ENCODE results near the gene SORBS1. TPM values are rescaled to one million over a fixed set of nuclear protein-coding genes. Genes with fewer than 3 reads are reported as not detected.

SORBS1 gene
- total RNA-seq, 2 experiments from 2014 or later: 0.24 to 0.47 TPM

DNA sequence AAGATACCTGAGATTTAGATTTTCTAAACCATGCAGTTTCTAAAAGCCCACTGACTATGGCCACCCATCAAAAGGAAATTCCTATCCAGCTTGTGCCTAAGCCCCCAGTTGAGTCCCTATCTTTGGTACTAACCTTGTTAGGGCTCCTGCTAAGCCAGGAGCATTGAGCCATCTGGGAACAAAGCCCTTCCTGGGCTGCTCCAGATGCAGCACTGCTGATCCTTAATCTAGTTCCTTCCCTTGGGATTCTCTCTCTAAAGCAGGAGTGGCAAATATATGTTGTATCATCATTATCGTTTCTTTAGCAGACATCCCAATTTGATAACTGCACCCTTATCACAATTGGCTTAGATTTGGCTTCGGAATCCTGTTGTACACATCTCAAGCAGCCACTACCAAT lies 245.7 kb downstream of the SORBS1 start:
- Mint-ChIP-seq H3K27me3 (ENCODE audit: low read depth) (peaks cover 15% of the 10 kb centered on the region), H3K36me3 (ENCODE audit: low read depth) (no peaks in the 10 kb centered on the region), H3K4me3 (no peak overlapping the region), H3K9me3 (ENCODE audit: insufficient read depth) (no peaks in the 10 kb centered on the region), H3K4me1 (ENCODE audit: low read depth) (peaks cover 4% of the 10 kb centered on the region), H3K27ac (no peak overlapping the region)
- DNase-seq: no peak
- ChIA-PET CTCF (no interaction called here), POLR2A (no interaction called here)
- ATAC-seq: no peak

GRCh38 chr10:95314192-95314918 lies 246.8 kb downstream of the SORBS1 start:
- Mint-ChIP-seq H3K36me3 (ENCODE audit: low read depth) (no peaks in the 10 kb centered on the region), H3K27me3 (ENCODE audit: low read depth) (peaks cover 15% of the 10 kb centered on the region), H3K4me3 (no peak overlapping the region), H3K4me1 (ENCODE audit: low read depth) (peaks cover 15% of the 10 kb centered on the region), H3K9me3 (ENCODE audit: insufficient read depth) (no peaks in the 10 kb centered on the region), H3K27ac (no peak overlapping the region)
- ChIA-PET POLR2A (interaction anchor here (0.7 kb wide), 1 partner anchor 19 kb away, joined by 3 read pairs; no protein-coding TSS in a partner anchor), CTCF (no interaction called here)
- ATAC-seq (no peak), DNase-seq (no peak)

DNA sequence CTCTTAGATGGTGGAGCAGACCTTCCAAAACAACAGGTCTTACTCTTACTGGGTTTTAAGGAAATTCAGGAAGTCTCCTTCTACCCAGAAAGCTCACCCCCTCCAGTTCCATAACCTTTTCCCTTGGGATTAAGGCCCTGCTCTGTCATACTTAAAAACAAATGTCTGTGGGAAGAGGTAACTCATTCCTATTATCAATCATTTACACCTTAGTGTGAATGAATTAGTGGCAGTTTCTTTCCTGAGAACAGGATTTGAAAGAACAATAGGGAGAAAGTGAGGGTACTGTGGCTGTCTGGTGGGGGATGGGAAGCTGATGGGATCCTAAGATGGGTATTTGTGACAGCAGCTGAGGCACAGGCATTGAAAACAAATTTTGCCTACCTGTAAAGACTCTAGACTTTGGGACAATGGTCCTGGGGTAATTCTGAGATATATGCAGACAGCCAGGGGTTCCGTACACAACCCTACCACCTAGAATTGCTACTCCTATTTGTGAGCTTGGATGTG lies 248.1 kb downstream of the SORBS1 start:
- H3K27ac Mint-ChIP-seq: no peak overlapping the region
- ChIA-PET CTCF (no interaction called here), POLR2A (no interaction called here)
- peaks cover 25% of the 10 kb centered on the region for H3K4me1 Mint-ChIP-seq (ENCODE audit: low read depth)
- ATAC-seq (no peak), DNase-seq (no peak)
- no peak overlapping the region for H3K4me3 Mint-ChIP-seq
- no peaks in the 10 kb centered on the region for H3K36me3 Mint-ChIP-seq (ENCODE audit: low read depth)
- peaks cover 15% of the 10 kb centered on the region for H3K27me3 Mint-ChIP-seq (ENCODE audit: low read depth)
- no peaks in the 10 kb centered on the region for H3K9me3 Mint-ChIP-seq (ENCODE audit: insufficient read depth)

DNA sequence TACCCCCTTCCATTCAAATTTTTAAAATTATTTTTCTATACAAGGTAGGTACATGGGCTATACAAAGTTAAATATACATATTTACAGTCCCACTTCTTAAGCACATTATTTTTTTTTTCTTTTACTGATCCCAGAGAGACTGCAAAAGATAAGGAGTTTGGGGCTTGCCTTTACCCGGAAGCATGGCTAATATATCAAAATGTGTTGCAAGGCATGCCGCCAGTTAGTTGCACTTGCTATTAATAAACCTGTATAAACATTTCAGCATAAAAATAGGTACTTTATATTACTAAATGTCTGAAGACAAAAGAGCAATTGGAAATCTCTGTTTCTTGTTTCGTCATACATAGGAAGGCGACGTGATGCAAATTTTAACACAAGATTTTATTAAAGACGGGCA lies 248.9 kb downstream of the SORBS1 start:
- no peak for DNase-seq
- H3K27me3 Mint-ChIP-seq (ENCODE audit: low read depth): peaks cover 15% of the 10 kb centered on the region
- no peak for ATAC-seq
- H3K4me1 Mint-ChIP-seq (ENCODE audit: low read depth): peaks cover 25% of the 10 kb centered on the region
- H3K27ac Mint-ChIP-seq: no peak overlapping the region
- H3K9me3 Mint-ChIP-seq (ENCODE audit: insufficient read depth): no peaks in the 10 kb centered on the region
- no peaks in the 10 kb centered on the region for H3K36me3 Mint-ChIP-seq (ENCODE audit: low read depth)
- POLR2A ChIA-PET: no interaction called here
- CTCF ChIA-PET: no interaction called here
- H3K4me3 Mint-ChIP-seq: no peak overlapping the region

- Mint-ChIP-seq H3K9me3 (ENCODE audit: insufficient read depth) (no peaks in the 10 kb centered on the region), H3K4me1 (ENCODE audit: low read depth) (peaks cover 25% of the 10 kb centered on the region), H3K4me3 (no peak overlapping the region), H3K27ac (peak overlapping the region; percentile 12), H3K27me3 (ENCODE audit: low read depth) (peaks cover 17% of the 10 kb centered on the region), H3K36me3 (ENCODE audit: low read depth) (no peaks in the 10 kb centered on the region)
- DNase-seq: no peak
- ChIA-PET POLR2A (no interaction called here), CTCF (no interaction called here)
- ATAC-seq: no peak
These were observed 251.2 kb downstream of the SORBS1 start for GRCh38 chr10:95309958-95310357.

DNA sequence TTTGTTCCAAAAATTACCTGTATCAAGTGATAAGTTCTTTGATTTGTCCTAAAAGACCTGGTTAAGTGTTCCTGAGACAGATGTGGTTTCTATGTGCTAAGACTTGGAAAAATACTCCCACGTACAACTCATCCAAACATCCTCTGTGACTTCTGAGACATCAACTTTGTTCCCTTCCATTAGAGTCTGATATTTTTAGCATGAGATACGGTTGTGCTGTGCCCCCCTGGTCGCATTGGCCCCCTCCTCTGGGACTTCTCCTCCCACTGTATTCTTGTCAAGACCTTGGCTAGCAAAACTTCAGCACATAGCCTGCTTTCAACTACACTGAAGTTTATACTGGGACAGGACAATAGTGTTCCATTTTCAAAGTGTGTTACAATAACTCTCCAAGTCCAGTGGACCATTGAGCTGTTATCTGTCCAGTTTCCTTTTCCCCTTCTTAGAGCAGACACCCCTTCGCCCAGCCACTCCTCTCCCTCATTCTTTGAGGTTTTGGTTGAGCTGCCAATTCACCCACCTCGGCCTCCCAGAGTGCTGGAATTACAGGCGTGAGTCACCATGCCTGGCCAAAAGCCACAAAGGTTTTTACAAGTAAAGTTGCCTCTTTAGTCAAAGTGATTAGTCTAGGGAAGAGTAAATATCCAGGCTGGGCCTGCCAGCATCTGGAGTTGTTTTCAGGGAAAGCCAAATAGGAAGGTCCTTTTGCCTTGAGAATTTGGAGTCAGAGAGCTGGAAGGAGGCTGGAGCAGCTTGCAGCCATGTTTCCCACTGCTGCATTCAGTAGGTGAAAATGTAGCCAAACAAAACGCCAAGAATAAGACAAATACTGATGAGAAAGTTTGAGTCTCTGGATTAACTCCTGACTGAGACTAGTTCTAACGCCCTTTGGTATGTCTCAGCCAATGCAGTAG lies 252.5 kb downstream of the SORBS1 start:
- ChIA-PET POLR2A (no interaction called here), CTCF (no interaction called here)
- Mint-ChIP-seq H3K36me3 (ENCODE audit: low read depth) (no peaks in the 10 kb centered on the region), H3K4me1 (ENCODE audit: low read depth) (peaks cover 25% of the 10 kb centered on the region), H3K4me3 (no peak overlapping the region), H3K27ac (no peak overlapping the region), H3K27me3 (ENCODE audit: low read depth) (peaks cover 12% of the 10 kb centered on the region), H3K9me3 (ENCODE audit: insufficient read depth) (no peaks in the 10 kb centered on the region)
- ATAC-seq: no peak
- DNase-seq: peak; percentile 22

DNA sequence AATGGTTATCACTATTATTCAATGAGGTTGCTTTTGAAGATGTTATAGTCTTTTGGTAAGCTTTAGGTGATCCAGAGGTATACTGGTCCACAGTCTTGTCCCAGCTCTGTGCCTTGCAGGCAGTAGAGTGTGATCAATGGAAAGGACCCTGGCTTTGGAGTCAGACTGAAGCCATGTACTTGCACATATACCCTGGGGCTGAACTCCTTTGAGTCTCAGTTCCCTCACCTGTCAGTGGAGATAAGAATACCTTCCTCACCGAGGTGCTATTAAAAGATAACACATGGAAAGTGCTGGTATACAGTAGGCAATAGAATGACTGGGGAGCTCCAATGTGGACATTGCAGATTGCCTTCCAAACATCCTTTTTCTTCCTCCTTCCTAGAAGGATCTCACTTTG lies 254.3 kb downstream of the SORBS1 start:
- ChIA-PET CTCF (interaction anchor here (1.1 to 1.2 kb wide), 2 partner anchors 21 to 63 kb away, joined by 3 to 4 read pairs; no protein-coding TSS in a partner anchor), POLR2A (no interaction called here)
- peaks cover 25% of the 10 kb centered on the region for H3K4me1 Mint-ChIP-seq (ENCODE audit: low read depth)
- H3K9me3 Mint-ChIP-seq (ENCODE audit: insufficient read depth): no peaks in the 10 kb centered on the region
- ATAC-seq (no peak), DNase-seq (no peak)
- H3K36me3 Mint-ChIP-seq (ENCODE audit: low read depth): no peaks in the 10 kb centered on the region
- peaks cover 7% of the 10 kb centered on the region for H3K27me3 Mint-ChIP-seq (ENCODE audit: low read depth)
- H3K27ac Mint-ChIP-seq: no peak overlapping the region
- no peak overlapping the region for H3K4me3 Mint-ChIP-seq

- no peak for DNase-seq
- ChIA-PET CTCF (interaction anchor here (1.1 to 1.2 kb wide), 2 partner anchors 20 to 62 kb away, joined by 3 to 4 read pairs; no protein-coding TSS in a partner anchor), POLR2A (no interaction called here)
- peaks cover 5% of the 10 kb centered on the region for H3K27me3 Mint-ChIP-seq (ENCODE audit: low read depth)
- H3K4me3 Mint-ChIP-seq: no peak overlapping the region
- ATAC-seq: no peak
- no peaks in the 10 kb centered on the region for H3K36me3 Mint-ChIP-seq (ENCODE audit: low read depth)
- H3K4me1 Mint-ChIP-seq (ENCODE audit: low read depth): peaks cover 25% of the 10 kb centered on the region
- no peak overlapping the region for H3K27ac Mint-ChIP-seq
- H3K9me3 Mint-ChIP-seq (ENCODE audit: insufficient read depth): no peaks in the 10 kb centered on the region
These were observed 254.9 kb downstream of the SORBS1 start for GRCh38 chr10:95306318-95306650.

DNA sequence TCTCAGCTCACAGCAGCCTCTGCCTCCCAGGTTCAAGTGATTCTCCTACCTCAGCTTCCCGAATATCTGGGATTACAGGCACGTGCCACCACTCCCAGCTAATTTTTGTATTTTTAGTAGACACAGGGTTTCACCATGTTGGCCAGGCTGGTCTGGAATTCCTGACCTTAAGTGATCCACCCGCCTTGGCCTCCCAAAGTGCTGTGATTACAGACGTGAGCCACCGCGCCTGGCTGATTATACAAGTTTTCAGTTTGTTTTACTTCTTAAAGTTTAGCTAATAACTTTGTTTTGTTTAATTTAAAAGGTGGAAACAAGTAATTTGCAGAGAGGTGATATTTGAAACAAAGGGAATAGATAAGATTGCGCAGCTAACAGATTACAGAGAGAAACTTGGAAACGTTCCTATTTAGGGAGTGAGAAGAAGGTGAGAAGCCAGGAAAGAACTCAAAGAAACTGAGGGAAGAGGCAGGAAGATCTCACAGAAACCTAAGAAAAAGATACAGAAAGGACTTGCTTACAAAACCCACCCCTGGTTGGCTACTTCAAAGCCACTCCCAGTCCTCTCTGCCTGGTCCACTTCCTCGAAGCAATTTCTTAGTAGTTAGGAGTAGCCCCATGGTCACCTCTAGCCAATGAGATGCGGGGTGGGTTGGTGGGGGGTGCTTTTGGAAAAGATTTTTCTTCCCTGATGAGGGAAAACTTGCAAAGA lies 255.4 kb downstream of the SORBS1 start:
- ATAC-seq: no peak
- POLR2A ChIA-PET: no interaction called here
- Mint-ChIP-seq H3K4me3 (no peak overlapping the region), H3K9me3 (ENCODE audit: insufficient read depth) (no peaks in the 10 kb centered on the region), H3K27ac (no peak overlapping the region), H3K27me3 (ENCODE audit: low read depth) (peaks cover 5% of the 10 kb centered on the region), H3K4me1 (ENCODE audit: low read depth) (peaks cover 24% of the 10 kb centered on the region), H3K36me3 (ENCODE audit: low read depth) (no peaks in the 10 kb centered on the region)
- CTCF ChIA-PET: interaction anchor here (1.1 kb wide), 1 partner anchor 62 kb away, joined by 3 read pairs; no protein-coding TSS in a partner anchor
- no peak for DNase-seq

GRCh38 chr10:95304976-95305375 lies 256.2 kb downstream of the SORBS1 start:
- POLR2A ChIA-PET: no interaction called here
- ATAC-seq: no peak
- H3K27ac Mint-ChIP-seq: no peak overlapping the region

DNA sequence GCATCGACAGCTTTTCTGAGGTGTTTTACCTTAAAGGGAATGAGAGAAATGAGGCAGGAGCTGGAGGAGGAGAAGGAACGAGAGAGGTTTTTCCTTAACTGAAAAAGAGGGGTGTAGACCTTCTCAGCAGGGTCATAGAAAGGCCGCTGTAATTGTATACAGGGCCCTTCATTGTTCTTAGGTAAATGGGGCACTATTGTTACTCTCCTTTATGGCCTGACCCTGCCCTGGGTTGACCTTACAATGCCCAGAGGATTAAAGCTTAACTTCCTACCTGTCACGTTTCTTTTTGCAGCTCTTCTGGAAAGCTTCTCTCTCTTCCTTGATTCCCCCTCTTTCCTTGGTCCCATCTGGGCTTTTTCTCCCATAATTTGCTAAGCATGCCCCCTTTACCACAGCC lies 256.7 kb downstream of the SORBS1 start:
- Mint-ChIP-seq H3K27ac (no peak overlapping the region), H3K27me3 (ENCODE audit: low read depth) (peaks cover 5% of the 10 kb centered on the region), H3K36me3 (ENCODE audit: low read depth) (no peaks in the 10 kb centered on the region), H3K4me1 (ENCODE audit: low read depth) (peaks cover 11% of the 10 kb centered on the region), H3K9me3 (ENCODE audit: insufficient read depth) (no peaks in the 10 kb centered on the region), H3K4me3 (no peak overlapping the region)
- no peak for ATAC-seq
- no peak for DNase-seq
- ChIA-PET POLR2A (no interaction called here), CTCF (no interaction called here)

More at GRCh38 chr10:95304976-95305375, 256.2 kb downstream of the SORBS1 start:
- no peaks in the 10 kb centered on the region for H3K9me3 Mint-ChIP-seq (ENCODE audit: insufficient read depth)
- peaks cover 16% of the 10 kb centered on the region for H3K4me1 Mint-ChIP-seq (ENCODE audit: low read depth)
- H3K4me3 Mint-ChIP-seq: no peak overlapping the region
- no peaks in the 10 kb centered on the region for H3K36me3 Mint-ChIP-seq (ENCODE audit: low read depth)
- CTCF ChIA-PET: no interaction called here
- peaks cover 5% of the 10 kb centered on the region for H3K27me3 Mint-ChIP-seq (ENCODE audit: low read depth)
- DNase-seq: no peak

GRCh38 chr10:95303950-95304349 lies 257.2 kb downstream of the SORBS1 start:
- Mint-ChIP-seq H3K27ac (no peak overlapping the region), H3K9me3 (ENCODE audit: insufficient read depth) (no peaks in the 10 kb centered on the region), H3K4me3 (no peak overlapping the region), H3K27me3 (ENCODE audit: low read depth) (peaks cover 5% of the 10 kb centered on the region), H3K36me3 (ENCODE audit: low read depth) (no peaks in the 10 kb centered on the region), H3K4me1 (ENCODE audit: low read depth) (peaks cover 7% of the 10 kb centered on the region)
- DNase-seq (no peak), ATAC-seq (no peak)
- POLR2A ChIA-PET: no interaction called here
- CTCF ChIA-PET: no interaction called here
